Measurements from ENCODE around the gene ZFYVE1. TPM values are rescaled to one million over a fixed set of nuclear protein-coding genes. Genes with fewer than 3 reads are reported as not detected.
"Not testable (repeated sequence)": the region's sequence is repeated elsewhere in the genome, so short reads cannot be mapped to it uniquely, and the experiment has no call there.

Gene ZFYVE1
- total RNA-seq, 2 donors from 2014 or later = 6.5 to 16.8 TPM

DNA sequence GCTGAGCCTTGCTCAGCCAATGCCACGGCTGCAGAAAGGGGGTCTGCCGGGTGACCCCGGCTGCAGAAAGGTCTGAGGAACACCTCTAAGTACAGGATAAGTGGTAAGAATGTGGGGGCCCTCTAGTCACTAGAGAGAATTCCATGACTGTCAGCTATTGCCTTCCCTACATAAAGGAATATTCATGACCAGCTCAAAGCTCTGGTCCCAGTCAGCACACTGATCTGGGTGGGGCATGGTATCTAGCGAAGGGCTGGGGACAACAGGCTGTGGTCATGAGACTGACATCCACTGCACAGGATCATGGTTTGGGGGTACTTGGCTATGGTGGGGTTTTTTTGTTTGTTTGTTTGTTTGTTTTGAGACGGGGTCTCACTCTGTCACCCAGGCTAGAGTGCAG, 58.6 kb downstream of the ZFYVE1 start:
- DNase-seq = no peak
- intact Hi-C loops (cut with DNase I) = no loop called here
- H3K4me1 ChIP-seq = no peaks in the 10 kb centered on the region
- H3K27ac ChIP-seq = no peak overlapping the region
- H3K27me3 ChIP-seq = no peaks in the 10 kb centered on the region
- H3K4me3 ChIP-seq = no peak overlapping the region
- no peaks in the 10 kb centered on the region for H3K9me3 ChIP-seq
- no peak for TF ChIP-seq POLR2A (IDR thresholded peaks at IDR 0.05)
- TF ChIP-seq, protein P1, sequence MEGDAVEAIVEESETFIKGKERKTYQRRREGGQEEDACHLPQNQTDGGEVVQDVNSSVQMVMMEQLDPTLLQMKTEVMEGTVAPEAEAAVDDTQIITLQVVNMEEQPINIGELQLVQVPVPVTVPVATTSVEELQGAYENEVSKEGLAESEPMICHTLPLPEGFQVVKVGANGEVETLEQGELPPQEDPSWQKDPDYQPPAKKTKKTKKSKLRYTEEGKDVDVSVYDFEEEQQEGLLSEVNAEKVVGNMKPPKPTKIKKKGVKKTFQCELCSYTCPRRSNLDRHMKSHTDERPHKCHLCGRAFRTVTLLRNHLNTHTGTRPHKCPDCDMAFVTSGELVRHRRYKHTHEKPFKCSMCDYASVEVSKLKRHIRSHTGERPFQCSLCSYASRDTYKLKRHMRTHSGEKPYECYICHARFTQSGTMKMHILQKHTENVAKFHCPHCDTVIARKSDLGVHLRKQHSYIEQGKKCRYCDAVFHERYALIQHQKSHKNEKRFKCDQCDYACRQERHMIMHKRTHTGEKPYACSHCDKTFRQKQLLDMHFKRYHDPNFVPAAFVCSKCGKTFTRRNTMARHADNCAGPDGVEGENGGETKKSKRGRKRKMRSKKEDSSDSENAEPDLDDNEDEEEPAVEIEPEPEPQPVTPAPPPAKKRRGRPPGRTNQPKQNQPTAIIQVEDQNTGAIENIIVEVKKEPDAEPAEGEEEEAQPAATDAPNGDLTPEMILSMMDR (IDR thresholded peaks at IDR 0.05) = no peak
- WGBS, 2 donors = 96 to 97% methylated on average over 5 of the region's 5 CpGs
- ATAC-seq = no peak
- H3K36me3 ChIP-seq (replicated peaks in 1 of 2; ENCODE audit: insufficient read depth in 1 of 2, low read depth in 2 of 2) = peaks cover 0 to 6% of the 10 kb centered on the region in 2 donors

DNA sequence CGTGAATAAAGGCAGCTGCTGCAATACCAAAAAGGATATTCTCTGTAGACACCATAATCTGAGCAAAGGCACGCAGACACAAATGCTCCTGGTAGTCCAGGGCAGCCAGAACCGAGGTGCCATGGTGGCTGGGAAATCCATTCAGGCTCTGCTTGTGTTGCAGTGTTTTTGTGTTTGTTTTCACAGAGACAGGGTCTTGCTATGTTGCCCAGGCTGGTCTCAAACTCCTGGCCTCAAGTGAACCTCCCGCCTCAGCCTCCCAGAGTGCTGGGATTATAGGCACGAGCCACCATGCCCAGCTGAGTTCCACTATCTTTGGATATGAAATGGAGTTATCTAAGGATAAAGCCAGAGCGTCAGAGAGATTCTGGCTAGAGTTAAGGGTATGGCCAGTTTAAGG, 60.9 kb downstream of the ZFYVE1 start:
- no peak overlapping the region for H3K4me3 ChIP-seq
- H3K36me3 ChIP-seq (replicated peaks in 1 of 2; ENCODE audit: insufficient read depth in 1 of 2, low read depth in 2 of 2) = peaks cover 0 to 5% of the 10 kb centered on the region in 2 donors
- intact Hi-C loops (cut with DNase I) = no loop called here
- H3K9me3 ChIP-seq = no peaks in the 10 kb centered on the region
- no peaks in the 10 kb centered on the region for H3K4me1 ChIP-seq
- ATAC-seq (no peak), DNase-seq (no peak)
- H3K27ac ChIP-seq = no peak overlapping the region
- H3K27me3 ChIP-seq = no peaks in the 10 kb centered on the region
- TF ChIP-seq POLR2A (IDR thresholded peaks at IDR 0.05) = no peak
- TF ChIP-seq, protein P1 (IDR thresholded peaks at IDR 0.05) = no peak
- 73 to 83% methylated on average over 6 of the region's 6 CpGs for WGBS, 2 donors

DNA sequence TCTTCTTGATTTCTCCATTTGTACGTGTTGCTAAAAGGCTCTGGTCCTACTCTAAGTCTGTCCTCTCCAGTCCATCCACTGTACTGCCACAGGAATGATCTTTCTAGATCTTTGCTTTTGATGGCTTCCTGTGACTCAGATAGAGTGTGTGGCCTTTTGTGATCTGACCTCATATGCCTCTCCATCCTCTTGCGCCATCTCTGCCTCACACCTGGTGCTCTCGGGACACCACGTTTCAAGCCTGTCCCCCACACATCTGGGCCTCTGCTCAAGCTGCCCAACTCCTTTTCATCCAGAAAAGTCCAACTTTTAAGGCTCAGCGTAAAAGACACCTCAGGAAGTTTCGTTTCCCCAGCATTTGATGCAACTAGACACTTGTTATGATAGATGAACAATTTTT, 61.7 kb downstream of the ZFYVE1 start:
- DNase-seq (no peak), ATAC-seq (no peak)
- no peak for TF ChIP-seq POLR2A (IDR thresholded peaks at IDR 0.05)
- TF ChIP-seq, protein P1 (IDR thresholded peaks at IDR 0.05) = no peak
- WGBS, 2 donors = 70 to 81% methylated on average over 6 of the region's 6 CpGs
- no peak overlapping the region for H3K4me3 ChIP-seq
- H3K27ac ChIP-seq = no peak overlapping the region
- intact Hi-C loops (cut with DNase I) = no loop called here
- no peaks in the 10 kb centered on the region for H3K4me1 ChIP-seq
- H3K9me3 ChIP-seq = no peaks in the 10 kb centered on the region
- peaks cover 0 to 2% of the 10 kb centered on the region in 2 donors for H3K36me3 ChIP-seq (replicated peaks in 1 of 2; ENCODE audit: insufficient read depth in 1 of 2, low read depth in 2 of 2)
- no peaks in the 10 kb centered on the region for H3K27me3 ChIP-seq

DNA sequence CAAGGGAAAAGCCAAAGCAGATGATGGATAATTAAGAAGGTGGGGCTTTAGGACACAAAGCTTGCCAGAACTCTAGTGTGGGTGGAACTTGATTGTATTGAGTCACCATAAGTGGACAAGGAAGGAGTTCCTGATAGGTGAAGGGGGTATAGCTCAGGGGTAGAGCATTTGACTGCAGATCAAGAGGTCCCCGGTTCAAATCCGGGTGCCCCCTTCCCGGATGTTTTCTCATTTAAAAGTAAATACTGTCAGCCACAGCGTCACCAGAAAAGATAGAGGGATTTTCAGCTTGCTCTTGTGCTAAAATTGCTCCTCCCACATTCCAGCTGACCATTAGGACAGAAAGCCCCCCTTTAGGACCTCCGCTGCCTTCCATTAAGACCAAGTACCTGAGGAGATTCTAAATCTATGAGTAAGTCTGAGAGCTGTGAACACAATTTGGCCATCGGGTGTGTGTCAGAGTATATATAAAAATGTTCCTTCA, 64.0 kb downstream of the ZFYVE1 start:
- intact Hi-C loops (cut with DNase I) = no loop called here
- ATAC-seq = no peak
- no peak overlapping the region for H3K27ac ChIP-seq
- peak in 1 of 4 donors; percentile 30 for DNase-seq
- 46 to 49% methylated on average over 6 of the region's 6 CpGs for WGBS, 2 donors
- no peak overlapping the region for H3K4me3 ChIP-seq
- H3K9me3 ChIP-seq = no peaks in the 10 kb centered on the region
- no peak for TF ChIP-seq POLR2A (IDR thresholded peaks at IDR 0.05)
- TF ChIP-seq, protein P1 (IDR thresholded peaks at IDR 0.05) = no peak
- no peaks in the 10 kb centered on the region for H3K27me3 ChIP-seq
- H3K4me1 ChIP-seq = no peaks in the 10 kb centered on the region
- H3K36me3 ChIP-seq (replicated peaks in 1 of 2; ENCODE audit: insufficient read depth in 1 of 2, low read depth in 2 of 2) = peaks cover 0 to 4% of the 10 kb centered on the region in 2 donors

DNA sequence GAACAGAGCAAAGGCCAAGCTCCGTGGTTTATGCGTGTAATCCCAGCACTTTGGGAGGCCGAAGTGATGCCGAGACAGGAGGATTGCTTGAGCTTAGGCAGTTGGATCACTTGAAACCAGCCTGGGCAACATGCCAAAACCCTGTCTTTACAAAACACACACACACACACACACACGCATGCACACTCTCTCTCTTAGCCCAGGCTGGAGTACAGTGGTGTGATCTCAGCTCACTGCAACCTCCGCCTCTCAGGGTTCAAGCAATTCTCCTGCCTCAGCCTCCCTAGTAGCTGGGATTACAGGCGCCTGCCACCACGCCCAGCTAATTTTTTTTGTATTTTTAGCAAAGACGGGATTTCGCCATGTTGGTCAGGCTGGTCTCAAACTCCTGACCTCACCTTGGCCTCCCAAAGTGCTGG, 64.6 kb downstream of the ZFYVE1 start:
- H3K36me3 ChIP-seq (replicated peaks in 1 of 2; ENCODE audit: insufficient read depth in 1 of 2, low read depth in 2 of 2); H3K9me3 ChIP-seq; H3K27me3 ChIP-seq; H3K4me3 ChIP-seq; ATAC-seq; H3K4me1 ChIP-seq; H3K27ac ChIP-seq; intact Hi-C loops (cut with DNase I): not testable (repeated sequence)
- DNase-seq = peak; percentile 13 to 50 (median 34)
- 83% methylated on average over 10 of the region's 10 CpGs for WGBS, 2 donors
